Effector memory CD4-positive, alpha-beta T cell (primary cell): ENCODE measurements around the gene CPNE2.

Experiments
- DNase-seq, 3 donors: peaks; one replicate each; pipeline ENCODE4 v3.0.0-alpha.2; 2020
- H3K27ac ChIP-seq: 2 replicates; pipeline ENCODE4 v1.7.0; 2013; ENCODE audit warnings: mild to moderate bottlenecking, low read length, moderate library complexity; ENCODE audit not compliant: insufficient read depth, poor library complexity, severe bottlenecking
- H3K27me3 ChIP-seq: replicated peaks from 2 replicates; pipeline ENCODE4 v1.7.0; 2013; ENCODE audit warnings: mild to moderate bottlenecking, low read length; ENCODE audit not compliant: insufficient read depth, control insufficient read depth, poor library complexity, severe bottlenecking
- H3K36me3 ChIP-seq: 2 replicates; pipeline ENCODE4 v1.7.0; 2013; ENCODE audit warnings: mild to moderate bottlenecking, low read length, moderate library complexity; ENCODE audit not compliant: control insufficient read depth, insufficient read depth
- H3K4me1 ChIP-seq: 2 replicates; pipeline ENCODE4 v1.7.0; 2013; ENCODE audit warnings: low read length, mild to moderate bottlenecking; ENCODE audit not compliant: control insufficient read depth, insufficient read depth, poor library complexity, severe bottlenecking
- H3K4me3 ChIP-seq: 2 replicates; pipeline ENCODE4 v1.7.0; 2013; ENCODE audit warnings: low read length, low read depth, mild to moderate bottlenecking; ENCODE audit not compliant: insufficient read depth, poor library complexity, severe bottlenecking
- H3K9me3 ChIP-seq: 2 replicates; pipeline ENCODE4 v1.7.0; 2013; ENCODE audit warnings: mild to moderate bottlenecking, low read length, moderate library complexity; ENCODE audit not compliant: control insufficient read depth

Gene CPNE2

GRCh38 chr16:57141822-57142631, 49.6 kb downstream of the CPNE2 start:
- H3K4me1 ChIP-seq: peaks cover 26% of the 10 kb centered on the region
- no peaks in the 10 kb centered on the region for H3K27me3 ChIP-seq

GRCh38 chr16:57143149-57143921, 51.0 kb downstream of the CPNE2 start:
- H3K27ac ChIP-seq: no peak overlapping the region
- H3K4me3 ChIP-seq: no peak overlapping the region
- peaks cover 26% of the 10 kb centered on the region for H3K4me1 ChIP-seq
- DNase-seq: no peak
- no peaks in the 10 kb centered on the region for H3K36me3 ChIP-seq
- no peaks in the 10 kb centered on the region for H3K27me3 ChIP-seq
- H3K9me3 ChIP-seq: no peaks in the 10 kb centered on the region

More at GRCh38 chr16:57141822-57142631, 49.6 kb downstream of the CPNE2 start:
- no peak overlapping the region for H3K4me3 ChIP-seq
- H3K36me3 ChIP-seq: no peaks in the 10 kb centered on the region
- no peak for DNase-seq
- peak overlapping the region; percentile 23 for H3K27ac ChIP-seq
- no peaks in the 10 kb centered on the region for H3K9me3 ChIP-seq

GRCh38 chr16:57144027-57144426, 51.6 kb downstream of the CPNE2 start:
- DNase-seq: no peak
- H3K4me3 ChIP-seq: no peak overlapping the region
- H3K27me3 ChIP-seq: no peaks in the 10 kb centered on the region
- peaks cover 26% of the 10 kb centered on the region for H3K4me1 ChIP-seq
- no peaks in the 10 kb centered on the region for H3K36me3 ChIP-seq
- no peak overlapping the region for H3K27ac ChIP-seq
- H3K9me3 ChIP-seq: no peaks in the 10 kb centered on the region

- no peak for DNase-seq
- Histone ChIP-seq H3K27ac (no peak overlapping the region), H3K9me3 (no peaks in the 10 kb centered on the region), H3K4me1 (peaks cover 26% of the 10 kb centered on the region), H3K4me3 (no peak overlapping the region), H3K36me3 (no peaks in the 10 kb centered on the region), H3K27me3 (no peaks in the 10 kb centered on the region)
Measured at GRCh38 chr16:57145046-57146021, 53.0 kb downstream of the CPNE2 start.

GRCh38 chr16:57146040-57146647, 53.8 kb downstream of the CPNE2 start:
- no peak overlapping the region for H3K27ac ChIP-seq
- H3K4me1 ChIP-seq: peaks cover 23% of the 10 kb centered on the region
- H3K4me3 ChIP-seq: no peak overlapping the region
- H3K36me3 ChIP-seq: no peaks in the 10 kb centered on the region
- H3K27me3 ChIP-seq: no peaks in the 10 kb centered on the region
- DNase-seq: no peak
- H3K9me3 ChIP-seq: no peaks in the 10 kb centered on the region

- Histone ChIP-seq H3K27ac (no peak overlapping the region), H3K4me3 (no peak overlapping the region), H3K36me3 (no peaks in the 10 kb centered on the region), H3K4me1 (peaks cover 17% of the 10 kb centered on the region), H3K27me3 (no peaks in the 10 kb centered on the region), H3K9me3 (no peaks in the 10 kb centered on the region)
- DNase-seq: no peak
Measured at GRCh38 chr16:57146735-57147134, 54.4 kb downstream of the CPNE2 start.

GRCh38 chr16:57147381-57148221, 55.2 kb downstream of the CPNE2 start:
- Histone ChIP-seq H3K4me1 (peaks cover 8% of the 10 kb centered on the region), H3K27me3 (no peaks in the 10 kb centered on the region), H3K4me3 (no peak overlapping the region), H3K36me3 (no peaks in the 10 kb centered on the region), H3K27ac (no peak overlapping the region), H3K9me3 (no peaks in the 10 kb centered on the region)
- no peak for DNase-seq

GRCh38 chr16:57148481-57148880, 56.1 kb downstream of the CPNE2 start:
- H3K4me3 ChIP-seq: no peak overlapping the region
- DNase-seq: no peak
- H3K27me3 ChIP-seq: no peaks in the 10 kb centered on the region
- H3K4me1 ChIP-seq: no peaks in the 10 kb centered on the region
- H3K36me3 ChIP-seq: peaks cover 8% of the 10 kb centered on the region
- no peak overlapping the region for H3K27ac ChIP-seq
- H3K9me3 ChIP-seq: no peaks in the 10 kb centered on the region

GRCh38 chr16:57149391-57149790, 57.0 kb downstream of the CPNE2 start:
- Histone ChIP-seq H3K27me3 (no peaks in the 10 kb centered on the region), H3K4me3 (no peak overlapping the region)

More at GRCh38 chr16:57149391-57149790, 57.0 kb downstream of the CPNE2 start:
- no peak overlapping the region for H3K27ac ChIP-seq
- peaks cover 17% of the 10 kb centered on the region for H3K36me3 ChIP-seq
- DNase-seq: no peak
- H3K9me3 ChIP-seq: no peaks in the 10 kb centered on the region
- H3K4me1 ChIP-seq: no peaks in the 10 kb centered on the region
